ENCODE data around the gene OSBP2.
"Not testable (repeated sequence)": the region's sequence is repeated elsewhere in the genome, so short reads cannot be mapped to it uniquely, and the experiment has no call there.

Gene OSBP2

DNA sequence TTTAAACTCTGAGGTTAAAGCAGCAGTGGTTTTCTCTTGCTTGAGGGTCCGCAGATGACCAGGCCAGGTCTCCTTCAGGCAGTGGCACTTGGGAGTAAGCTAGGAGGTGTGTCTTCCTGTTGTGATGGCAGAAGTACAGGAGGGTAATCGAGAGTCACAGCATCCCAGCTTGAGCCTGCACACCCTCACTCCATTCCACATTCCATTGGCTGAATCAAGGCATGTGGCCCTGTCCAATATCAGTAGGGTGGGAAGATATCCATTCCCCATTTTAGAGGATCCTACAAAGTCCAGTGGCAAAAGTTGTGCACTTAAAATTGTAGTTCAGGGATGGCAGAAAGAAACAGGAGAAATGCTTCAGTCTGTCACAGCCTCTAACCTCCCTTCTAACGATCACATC is 23.3 kb downstream of the OSBP2 start:
- DNase-seq (ENCODE audit: low read depth in 2 of 2): no peak

- no peak for DNase-seq (ENCODE audit: low read depth in 2 of 2)
Measured at GRCh38 chr22:30718491-30718890, 23.8 kb downstream of the OSBP2 start.

DNA sequence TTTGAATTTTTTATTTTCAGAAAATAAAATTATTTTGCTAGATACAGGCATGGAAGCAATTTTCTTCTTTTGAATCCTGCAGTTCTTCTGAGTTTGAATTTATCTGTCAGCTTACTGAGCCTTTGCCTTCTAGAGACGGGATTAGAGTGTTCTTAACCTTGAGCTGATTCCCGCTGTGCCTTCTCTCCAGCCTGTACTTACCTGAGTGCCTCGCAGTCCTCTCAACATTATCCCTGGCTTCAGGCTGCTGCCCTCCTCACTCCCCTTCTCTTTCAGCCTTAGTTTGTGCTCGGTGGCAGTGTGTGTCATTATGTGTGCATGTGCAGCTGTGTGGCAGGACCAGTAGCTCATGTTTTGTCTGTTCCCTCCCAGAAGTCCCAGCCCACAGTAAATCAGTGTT is 24.3 kb downstream of the OSBP2 start:
- no peak for DNase-seq (ENCODE audit: low read depth in 2 of 2)

- no peak for DNase-seq (ENCODE audit: low read depth in 2 of 2)
Measured at GRCh38 chr22:30720263-30720837, 25.7 kb downstream of the OSBP2 start.

- no peak for DNase-seq (ENCODE audit: low read depth in 2 of 2)
Measured at GRCh38 chr22:30721741-30722140, 27.1 kb downstream of the OSBP2 start.

DNA sequence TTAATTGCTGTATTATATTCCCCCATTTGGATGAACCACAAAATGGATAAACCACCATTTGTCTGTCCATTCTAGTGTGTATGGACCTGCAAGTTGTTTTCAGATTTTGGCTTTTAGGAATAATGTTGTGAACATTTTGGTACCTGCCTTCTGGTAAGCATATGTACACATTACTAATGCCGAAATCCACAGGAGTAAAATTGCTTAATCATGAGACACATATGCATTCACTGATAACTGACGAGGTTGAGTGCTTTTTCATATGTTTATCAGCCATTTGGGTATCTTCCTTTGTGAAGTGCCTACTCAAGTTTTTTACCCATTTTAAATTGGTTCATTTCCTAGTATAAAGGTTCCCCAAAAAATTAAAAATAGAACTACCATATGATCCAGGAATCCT is 34.2 kb downstream of the OSBP2 start:
- DNase-seq (ENCODE audit: low read depth in 2 of 2): no peak

GRCh38 chr22:30731658-30732057 is 37.0 kb downstream of the OSBP2 start:
- no peak for DNase-seq (ENCODE audit: low read depth in 2 of 2)

DNA sequence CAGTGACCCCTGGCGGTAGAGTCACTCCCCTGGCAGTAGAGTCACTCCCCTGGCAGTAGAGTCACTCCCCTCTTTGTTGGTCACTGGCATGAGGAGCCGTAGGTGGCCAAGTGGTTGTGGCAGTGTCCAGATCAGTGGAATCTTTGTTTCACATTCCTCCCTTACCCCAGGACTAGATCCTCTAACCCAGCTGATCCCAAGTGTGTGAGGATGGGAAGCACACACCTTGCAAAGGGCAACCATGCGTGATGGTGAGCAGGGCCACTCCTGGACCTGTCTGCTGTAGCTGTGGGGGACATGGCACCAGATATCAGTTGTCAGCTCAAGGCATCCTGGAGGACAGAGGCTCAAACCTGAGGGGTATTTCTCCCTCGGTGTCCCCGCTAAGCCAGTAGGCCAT is 37.8 kb downstream of the OSBP2 start:
- DNase-seq (ENCODE audit: low read depth in 2 of 2): no peak

- no peak for DNase-seq (ENCODE audit: low read depth in 2 of 2)
Measured at GRCh38 chr22:30733181-30733631, 38.5 kb downstream of the OSBP2 start.

GRCh38 chr22:30740007-30740406 is 45.3 kb downstream of the OSBP2 start:
- DNase-seq (ENCODE audit: low read depth in 2 of 2): not testable (repeated sequence)

- peak in 1 of 2 experiments; percentile 28 for DNase-seq (ENCODE audit: low read depth in 2 of 2)
Measured at GRCh38 chr22:30740511-30740910, 45.8 kb downstream of the OSBP2 start.

DNA sequence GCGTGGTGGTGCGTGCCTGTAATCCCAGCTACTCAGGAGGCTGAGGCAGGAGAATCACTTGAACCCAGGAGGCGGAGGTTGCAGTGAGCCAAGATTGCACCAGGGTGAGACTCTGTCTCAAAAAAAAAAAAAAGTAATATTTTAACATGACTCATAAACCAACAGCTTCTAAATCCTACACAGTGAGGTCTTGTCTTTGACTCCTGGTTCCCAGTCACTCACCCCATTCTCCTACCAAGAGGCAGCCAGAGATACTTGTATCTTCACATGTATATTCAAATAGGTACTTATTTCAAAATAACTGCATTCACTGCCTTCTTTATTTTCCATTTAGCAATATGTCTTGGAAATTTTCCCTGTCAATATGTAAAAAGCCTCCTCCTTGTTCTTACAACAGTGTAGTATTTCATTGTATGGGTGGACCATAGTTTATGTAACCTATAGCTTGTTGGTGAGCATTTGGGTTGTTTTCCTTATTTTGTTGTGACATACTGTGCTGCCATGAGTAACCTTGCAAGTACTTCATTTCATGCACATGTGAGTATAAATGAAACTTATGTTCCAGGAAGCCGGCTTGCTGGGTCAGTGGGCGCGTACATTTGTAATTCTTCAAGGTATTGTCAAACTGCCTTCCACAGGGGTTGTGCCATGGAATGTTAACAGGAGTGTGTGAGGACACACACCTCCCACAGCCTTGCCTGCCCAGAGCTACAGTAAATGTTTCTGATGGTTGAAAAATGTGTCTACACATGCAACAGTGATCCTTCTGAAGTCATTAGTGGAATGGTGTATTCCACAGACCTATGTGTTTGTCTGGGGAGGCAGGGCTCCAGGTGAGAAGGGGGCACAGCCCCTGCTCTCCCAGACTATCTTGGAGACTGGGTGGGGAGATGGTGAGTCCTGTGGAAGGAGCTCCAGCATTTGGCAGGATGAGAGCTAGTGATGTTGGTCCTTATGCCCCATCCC is 47.9 kb downstream of the OSBP2 start:
- DNase-seq (ENCODE audit: low read depth in 2 of 2): no peak

- DNase-seq (ENCODE audit: low read depth in 2 of 2): no peak
Measured at GRCh38 chr22:30743257-30744020, 48.8 kb downstream of the OSBP2 start.

DNA sequence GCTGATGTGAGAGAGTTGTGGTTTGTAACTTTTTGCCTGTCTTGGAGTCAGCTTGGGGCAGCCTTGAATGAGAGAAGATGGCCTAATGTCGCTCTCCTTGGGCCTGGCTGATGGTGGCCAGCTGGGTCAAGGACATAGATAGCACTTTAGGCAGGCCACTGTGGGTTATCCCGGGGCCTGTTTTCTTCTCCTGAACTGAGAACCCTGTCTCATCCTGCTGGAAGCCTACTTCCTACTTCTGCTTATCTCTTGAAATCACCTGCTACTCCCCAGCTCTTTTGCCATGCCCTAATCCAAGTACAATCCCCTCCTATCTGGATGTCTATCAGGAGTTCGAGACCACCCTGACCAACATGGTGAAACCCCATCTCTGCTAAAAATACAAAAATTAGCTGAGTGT is 49.5 kb downstream of the OSBP2 start:
- no peak for DNase-seq (ENCODE audit: low read depth in 2 of 2)

GRCh38 chr22:30747493-30747892 is 52.8 kb downstream of the OSBP2 start:
- no peak for DNase-seq (ENCODE audit: low read depth in 2 of 2)

- no peak for DNase-seq (ENCODE audit: low read depth in 2 of 2)
Measured at GRCh38 chr22:30749272-30749671, 54.6 kb downstream of the OSBP2 start.

DNA sequence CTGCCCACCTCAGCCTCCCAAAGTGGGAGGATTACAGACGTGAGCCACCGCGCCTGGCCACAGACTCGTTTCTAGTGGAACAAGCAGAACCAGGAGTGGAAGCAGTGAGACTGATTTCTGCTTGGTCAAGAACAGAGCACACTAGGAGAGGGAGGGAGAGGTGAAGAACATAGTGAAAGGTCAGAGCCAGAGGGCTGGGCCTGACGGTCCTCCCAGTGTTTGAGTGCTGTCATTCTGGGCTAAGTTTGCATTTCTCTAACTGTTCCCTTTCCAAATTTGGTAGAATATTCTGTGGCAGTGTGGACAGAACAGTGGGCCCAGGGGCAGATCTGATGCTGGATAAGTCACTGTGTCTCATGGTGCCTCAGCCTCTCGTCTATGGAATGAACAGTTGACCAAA is 55.2 kb downstream of the OSBP2 start:
- DNase-seq (ENCODE audit: low read depth in 2 of 2): no peak

- no peak for DNase-seq (ENCODE audit: low read depth in 2 of 2)
Measured at GRCh38 chr22:30751529-30751928, 56.9 kb downstream of the OSBP2 start.

DNA sequence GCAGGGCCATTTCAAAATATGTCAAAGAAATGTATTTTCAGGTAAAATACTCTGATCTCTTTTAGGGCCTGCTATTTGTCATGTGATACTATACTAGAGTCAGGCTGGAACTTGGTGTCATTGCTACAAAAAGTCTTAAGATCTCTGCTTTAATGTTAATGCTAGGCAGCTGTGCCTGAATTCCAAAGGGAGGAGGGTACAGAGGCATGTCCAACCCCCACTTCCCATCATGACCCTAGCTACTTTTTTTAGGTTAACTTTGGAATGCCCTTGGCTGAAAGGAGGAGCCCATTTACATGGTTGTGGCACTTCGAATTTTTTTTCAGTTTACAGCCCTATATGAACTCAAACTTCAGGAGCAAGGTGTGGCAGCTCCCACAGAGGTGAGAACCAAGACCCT is 58.1 kb downstream of the OSBP2 start:
- no peak for DNase-seq (ENCODE audit: low read depth in 2 of 2)

DNA sequence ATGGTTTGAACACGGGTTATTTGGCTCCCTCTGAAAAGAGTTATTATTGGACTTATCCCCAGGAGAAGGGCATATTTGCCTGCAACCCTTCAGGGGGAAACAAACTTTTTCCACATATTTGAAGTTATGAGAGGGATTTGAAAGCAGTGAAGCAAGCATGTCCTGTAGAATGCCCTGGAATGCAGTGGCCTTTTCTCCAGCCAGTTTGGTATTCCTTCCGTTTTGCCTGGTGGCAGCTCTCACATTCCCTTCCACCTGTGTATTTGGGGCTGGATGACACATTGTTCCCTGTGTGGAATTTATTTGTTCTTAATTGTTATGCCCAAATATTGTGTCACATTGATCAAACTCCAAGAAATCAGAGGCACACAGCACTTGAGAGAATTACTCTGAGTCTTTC is 59.0 kb downstream of the OSBP2 start:
- DNase-seq (ENCODE audit: low read depth in 2 of 2): no peak

DNA sequence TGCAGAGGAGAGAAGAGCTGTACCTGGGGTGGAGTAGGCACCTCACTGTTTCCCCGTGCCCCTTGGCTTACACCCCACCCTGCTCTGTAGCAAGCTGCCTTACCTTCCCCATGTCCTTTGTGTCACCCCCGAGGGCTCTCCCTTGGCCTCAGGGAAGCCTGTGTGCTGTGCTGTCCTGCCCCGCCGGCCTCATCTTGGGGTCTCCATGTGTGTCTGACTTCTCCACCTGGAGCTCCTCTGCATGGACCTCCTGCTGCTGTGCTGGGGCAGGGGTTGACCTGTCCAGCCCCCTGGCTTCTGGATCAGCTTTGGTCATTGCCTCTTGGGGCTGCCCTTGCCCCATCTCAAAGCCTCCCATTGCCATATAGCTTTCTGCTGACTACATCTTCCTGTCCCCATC is 59.8 kb downstream of the OSBP2 start:
- DNase-seq (ENCODE audit: low read depth in 2 of 2): no peak

DNA sequence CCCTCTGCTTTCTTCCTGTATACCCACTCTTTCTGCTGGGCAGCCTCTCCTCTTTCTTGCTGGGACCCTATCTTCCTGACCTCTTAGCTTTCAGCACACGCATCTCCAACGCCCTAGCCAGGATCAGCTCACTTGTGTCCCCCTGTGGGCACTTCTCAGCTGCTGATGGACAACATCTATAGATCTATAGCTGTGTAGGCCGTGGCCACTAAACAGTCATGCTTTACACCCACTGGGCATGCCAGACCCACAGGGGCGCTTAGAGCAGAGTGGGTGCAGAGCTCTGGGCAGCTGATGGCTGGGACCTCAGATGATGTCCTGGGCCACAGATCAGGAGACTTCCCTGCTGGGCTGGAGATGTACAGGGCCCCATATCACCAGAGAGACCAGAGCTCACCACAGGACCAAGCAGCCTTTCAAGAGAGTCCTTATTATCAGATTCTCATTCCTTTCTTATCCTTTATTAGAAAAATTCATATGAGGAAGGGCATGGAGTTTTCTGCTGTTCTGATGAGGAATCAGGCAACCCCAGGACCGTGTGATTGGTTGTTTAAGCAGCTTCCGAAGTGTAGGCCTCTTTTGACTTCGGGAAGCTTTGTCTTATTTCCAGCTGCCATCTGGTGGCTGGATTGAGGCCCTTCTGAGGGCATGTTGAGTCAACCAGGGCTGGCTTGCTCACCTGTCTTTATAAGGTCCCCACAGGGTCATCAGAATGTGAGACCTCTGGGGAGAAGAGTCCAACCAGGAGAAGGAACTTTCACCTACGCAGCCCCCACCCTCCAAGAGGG is 60.5 kb downstream of the OSBP2 start:
- DNase-seq (ENCODE audit: low read depth in 2 of 2): peak; percentile 13 to 37

Measured in stimulated activated CD4-positive, alpha-beta T cell treated with anti-CD3 and anti-CD28 coated beads, Interleukin-12 subunit alpha, Interleukin-12 subunit beta, amount 100 ng/mL, for 24 hours (primary cell).